Measurements from ENCODE around the gene IMPDH2.

The IMPDH2 gene

DNA sequence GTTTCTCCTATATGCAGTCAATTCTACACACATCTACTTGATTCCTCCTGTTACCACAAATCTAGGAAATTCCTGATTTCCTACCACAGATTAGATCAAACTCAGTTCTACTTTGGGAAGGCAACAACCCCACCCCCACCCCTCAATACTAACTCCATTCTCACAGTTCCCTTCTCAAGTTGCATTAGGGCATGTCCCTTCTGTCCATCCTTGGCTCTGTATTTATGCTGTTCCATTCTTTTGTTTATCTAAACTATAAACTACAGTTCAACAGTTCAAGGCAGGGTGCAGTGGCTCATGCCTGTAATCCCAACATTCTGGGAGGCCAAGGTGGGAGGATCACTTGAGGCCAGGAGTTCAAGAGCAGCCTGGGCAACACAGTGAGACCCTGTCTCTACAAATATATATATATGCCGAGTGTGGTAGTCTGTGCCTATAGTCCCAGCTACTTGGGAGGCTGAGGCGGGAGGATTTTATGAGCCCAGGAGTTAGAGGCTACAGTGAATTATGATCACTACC is 25.2 kb upstream of the IMPDH2 start:
- Histone ChIP-seq H3K36me3 (replicated peaks) (peaks cover 51% of the 10 kb centered on the region), H3K27ac (no peak overlapping the region), H3K4me3 (ENCODE audit: low read depth, low read length) (no peak overlapping the region), H3K27me3 (replicated peaks) (no peaks in the 10 kb centered on the region)
- TF ChIP-seq CTCF (IDR thresholded peaks at IDR 0.05; ENCODE audit: low read depth, low read length, missing control alignments) = no peak
- DNase-seq = no peak
- in situ Hi-C loops (cut with HindIII; ENCODE audit: low pct_ligation_motif_present, low sequenced_read_pairs) = no loop called here

GRCh38 chr3:49053543-49053942 is 24.3 kb upstream of the IMPDH2 start:
- no peak overlapping the region for H3K27ac ChIP-seq
- H3K27me3 ChIP-seq (replicated peaks) = no peaks in the 10 kb centered on the region
- H3K36me3 ChIP-seq (replicated peaks) = peaks cover 51% of the 10 kb centered on the region
- in situ Hi-C loops (cut with HindIII; ENCODE audit: low pct_ligation_motif_present, low sequenced_read_pairs) = no loop called here
- DNase-seq = no peak
- TF ChIP-seq CTCF (IDR thresholded peaks at IDR 0.05; ENCODE audit: low read depth, low read length, missing control alignments) = no peak
- no peak overlapping the region for H3K4me3 ChIP-seq (ENCODE audit: low read depth, low read length)

GRCh38 chr3:49035281-49035680 is 6.1 kb upstream of the IMPDH2 start:
- in situ Hi-C loops (cut with HindIII; ENCODE audit: low pct_ligation_motif_present, low sequenced_read_pairs) = no loop called here
- TF ChIP-seq CTCF (IDR thresholded peaks at IDR 0.05; ENCODE audit: low read depth, low read length, missing control alignments) = no peak
- Histone ChIP-seq H3K27ac (no peak overlapping the region), H3K36me3 (replicated peaks) (peaks cover 55% of the 10 kb centered on the region), H3K27me3 (replicated peaks) (no peaks in the 10 kb centered on the region), H3K4me3 (ENCODE audit: low read depth, low read length) (no peak overlapping the region)
- no peak for DNase-seq

- no peak overlapping the region for H3K27ac ChIP-seq
- no peak for DNase-seq
- no peak overlapping the region for H3K4me3 ChIP-seq (ENCODE audit: low read depth, low read length)
- in situ Hi-C loops (cut with HindIII; ENCODE audit: low pct_ligation_motif_present, low sequenced_read_pairs) = no loop called here
- no peak for TF ChIP-seq CTCF (IDR thresholded peaks at IDR 0.05; ENCODE audit: low read depth, low read length, missing control alignments)
- H3K27me3 ChIP-seq (replicated peaks) = no peaks in the 10 kb centered on the region
- H3K36me3 ChIP-seq (replicated peaks) = peaks cover 52% of the 10 kb centered on the region
Observed at GRCh38 chr3:49034650-49035049, 5.5 kb upstream of the IMPDH2 start.

- in situ Hi-C loops (cut with HindIII; ENCODE audit: low pct_ligation_motif_present, low sequenced_read_pairs) = no loop called here
- no peaks in the 10 kb centered on the region for H3K27me3 ChIP-seq (replicated peaks)
- no peak for DNase-seq
- H3K4me3 ChIP-seq (ENCODE audit: low read depth, low read length) = no peak overlapping the region
- H3K27ac ChIP-seq = no peak overlapping the region
- no peak for TF ChIP-seq CTCF (IDR thresholded peaks at IDR 0.05; ENCODE audit: low read depth, low read length, missing control alignments)
- peaks cover 45% of the 10 kb centered on the region for H3K36me3 ChIP-seq (replicated peaks)
Observed at GRCh38 chr3:49032646-49033304, 3.6 kb upstream of the IMPDH2 start.

DNA sequence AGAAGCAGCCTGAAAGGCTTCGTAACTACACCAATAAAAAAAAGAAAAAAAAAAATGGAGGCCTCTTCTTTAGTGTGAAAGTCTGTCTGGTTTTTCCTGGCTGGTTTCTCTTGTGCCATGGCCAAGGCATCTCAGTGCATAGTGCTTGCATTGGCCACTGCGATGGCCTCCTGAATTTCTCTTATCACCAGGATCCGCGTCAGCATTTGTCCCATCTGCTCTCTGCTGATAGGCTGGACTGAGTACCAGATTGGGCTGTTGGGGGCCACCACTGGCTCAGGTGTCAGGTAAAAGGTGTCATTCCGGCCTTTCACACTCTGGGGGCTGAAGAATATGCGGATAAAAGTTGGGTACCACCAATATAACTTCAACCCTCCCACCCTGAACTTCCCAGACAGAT is 1.1 kb upstream of the IMPDH2 start:
- in situ Hi-C loops (cut with HindIII; ENCODE audit: low pct_ligation_motif_present, low sequenced_read_pairs) = no loop called here
- H3K36me3 ChIP-seq (replicated peaks) = peaks cover 57% of the 10 kb centered on the region

More for the DNA sequence above, 1.1 kb upstream of the IMPDH2 start:
- DNase-seq = no peak
- Histone ChIP-seq H3K4me3 (ENCODE audit: low read depth, low read length) (no peak overlapping the region), H3K27ac (no peak overlapping the region), H3K27me3 (replicated peaks) (no peaks in the 10 kb centered on the region)
- TF ChIP-seq CTCF (IDR thresholded peaks at IDR 0.05; ENCODE audit: low read depth, low read length, missing control alignments) = no peak

Data from brain microvascular endothelial cell (primary cell).